HG02759 (cell line): ENCODE results near the gene FGFBP3.
"Not testable (repeated sequence)": the region's sequence is repeated elsewhere in the genome, so short reads cannot be mapped to it uniquely, and the experiment has no call there.

Experiments
- ATAC-seq: cut with Tn5 transposase; IDR thresholded peaks from one replicate; pipeline ENCODE4 v1.9.1; 2021; ENCODE audit warnings: mild to moderate bottlenecking, moderate library complexity; ENCODE audit not compliant: unreplicated experiment

FGFBP3 gene

DNA sequence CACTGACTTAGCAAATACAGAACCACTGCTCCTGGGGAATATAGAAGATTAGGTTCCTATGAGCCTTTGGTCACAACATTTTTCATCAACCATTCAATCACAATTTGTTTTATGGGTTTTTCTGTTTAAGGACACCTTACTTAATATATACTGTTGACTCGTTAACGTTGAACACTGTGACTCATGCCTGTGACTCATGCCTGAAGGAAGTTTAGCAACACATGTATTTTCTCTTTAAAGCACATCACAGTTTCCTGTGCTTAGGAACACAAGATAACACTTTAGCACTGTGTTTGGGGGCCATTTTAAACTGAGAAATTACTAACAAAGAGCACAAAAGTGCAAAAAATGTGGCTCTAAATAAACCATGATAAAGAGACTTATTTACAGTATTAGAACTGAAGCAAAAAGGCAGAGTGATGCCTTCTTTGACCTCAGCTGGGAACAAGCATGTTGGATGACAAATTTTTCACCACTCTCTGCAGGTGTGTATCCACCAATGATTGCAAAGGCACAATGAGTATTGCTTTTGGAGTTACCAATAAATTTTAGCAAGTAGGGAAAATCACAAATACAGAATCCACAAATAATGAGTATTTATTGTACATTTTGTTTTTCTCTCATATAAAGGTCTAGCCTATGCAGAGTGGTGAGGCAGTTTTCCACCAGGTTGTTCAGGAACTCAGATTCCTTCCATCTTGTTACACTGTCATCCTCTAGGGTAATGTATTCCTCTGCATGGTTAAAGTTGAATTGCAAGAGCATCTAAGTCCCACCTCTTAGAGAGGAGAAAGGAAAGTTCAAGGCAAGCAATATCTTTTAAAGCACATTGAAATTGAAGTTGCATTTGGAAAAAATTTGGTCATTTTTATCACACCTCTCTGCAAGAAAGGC, 7.3 kb downstream of the FGFBP3 start:
- no peak for ATAC-seq

GRCh38 chr10:91897421-91897820, 11.9 kb downstream of the FGFBP3 start:
- ATAC-seq: no peak

GRCh38 chr10:91896212-91896756, 13.0 kb downstream of the FGFBP3 start:
- no peak for ATAC-seq

GRCh38 chr10:91894261-91894685, 15.0 kb downstream of the FGFBP3 start:
- not testable (repeated sequence) for ATAC-seq

DNA sequence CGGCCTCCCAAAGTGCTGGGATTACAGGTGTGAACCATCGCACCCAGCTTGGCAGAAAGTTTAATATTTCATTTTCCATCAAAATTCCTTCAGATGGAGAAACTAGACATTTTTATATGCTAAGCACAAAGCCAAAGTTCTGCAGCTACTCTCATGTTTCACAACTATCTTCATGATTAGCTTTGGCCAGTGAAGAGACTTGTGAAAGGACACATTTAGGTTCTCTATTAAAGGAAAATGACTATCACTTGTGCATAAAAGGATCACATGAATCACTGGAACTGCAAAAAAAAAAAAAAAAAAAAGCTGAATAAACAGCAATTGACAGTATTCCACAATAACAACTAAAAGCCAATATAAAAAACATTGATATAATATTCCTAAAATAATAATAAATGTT, 16.2 kb downstream of the FGFBP3 start:
- ATAC-seq: no peak

GRCh38 chr10:91891125-91892001, 17.9 kb downstream of the FGFBP3 start:
- no peak for ATAC-seq

GRCh38 chr10:91887272-91888076, 21.8 kb downstream of the FGFBP3 start:
- ATAC-seq: peak; percentile 58

GRCh38 chr10:91886954-91887271, 22.4 kb downstream of the FGFBP3 start:
- no peak for ATAC-seq

- ATAC-seq: no peak
Measured at GRCh38 chr10:91885362-91886079, 23.8 kb downstream of the FGFBP3 start.

GRCh38 chr10:91884536-91884935, 24.8 kb downstream of the FGFBP3 start:
- no peak for ATAC-seq

DNA sequence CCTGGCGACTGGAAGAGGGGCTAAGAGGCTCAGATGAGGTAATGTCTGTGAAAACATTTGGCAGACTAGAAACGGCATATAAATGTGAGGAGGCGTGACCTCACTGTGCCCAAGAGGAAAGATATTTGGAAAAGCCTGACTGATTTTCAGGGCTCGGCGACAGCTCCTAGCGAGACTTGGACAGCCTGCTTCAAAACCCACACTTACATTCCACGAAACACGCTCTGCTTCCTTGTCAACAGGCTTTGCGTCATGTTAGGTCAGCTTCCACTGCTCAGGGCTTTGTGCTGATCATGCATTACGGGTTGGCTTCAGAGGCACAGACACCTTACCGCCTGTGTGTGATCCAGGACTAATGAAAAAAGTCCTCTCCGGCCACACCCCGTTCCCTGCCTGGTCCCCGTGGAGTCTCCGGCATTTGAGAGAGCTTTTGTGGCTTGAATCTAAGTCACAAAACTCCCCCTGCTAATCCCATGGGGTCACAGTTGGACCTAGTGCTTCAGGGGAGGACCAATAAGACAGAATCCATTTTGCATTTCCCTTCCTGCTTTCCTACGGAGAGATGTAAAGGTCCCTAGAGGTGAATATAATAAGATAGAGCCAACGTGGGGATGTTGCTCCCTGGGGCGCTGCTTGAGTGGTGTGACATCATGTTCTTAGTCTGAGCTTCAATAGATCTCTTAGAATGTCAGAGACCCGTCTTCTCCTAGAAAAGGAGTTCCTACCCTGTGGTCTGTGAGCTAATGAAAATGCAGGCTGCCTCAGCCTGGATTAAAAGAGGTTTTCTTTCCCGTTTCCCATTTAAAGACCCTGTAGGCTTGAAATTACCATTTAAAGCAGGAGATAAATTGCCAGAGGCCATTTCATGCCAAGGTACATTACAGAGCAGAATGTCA, 25.5 kb downstream of the FGFBP3 start:
- ATAC-seq: no peak

- ATAC-seq: no peak
Measured at GRCh38 chr10:91880310-91880709, 29.0 kb downstream of the FGFBP3 start.

DNA sequence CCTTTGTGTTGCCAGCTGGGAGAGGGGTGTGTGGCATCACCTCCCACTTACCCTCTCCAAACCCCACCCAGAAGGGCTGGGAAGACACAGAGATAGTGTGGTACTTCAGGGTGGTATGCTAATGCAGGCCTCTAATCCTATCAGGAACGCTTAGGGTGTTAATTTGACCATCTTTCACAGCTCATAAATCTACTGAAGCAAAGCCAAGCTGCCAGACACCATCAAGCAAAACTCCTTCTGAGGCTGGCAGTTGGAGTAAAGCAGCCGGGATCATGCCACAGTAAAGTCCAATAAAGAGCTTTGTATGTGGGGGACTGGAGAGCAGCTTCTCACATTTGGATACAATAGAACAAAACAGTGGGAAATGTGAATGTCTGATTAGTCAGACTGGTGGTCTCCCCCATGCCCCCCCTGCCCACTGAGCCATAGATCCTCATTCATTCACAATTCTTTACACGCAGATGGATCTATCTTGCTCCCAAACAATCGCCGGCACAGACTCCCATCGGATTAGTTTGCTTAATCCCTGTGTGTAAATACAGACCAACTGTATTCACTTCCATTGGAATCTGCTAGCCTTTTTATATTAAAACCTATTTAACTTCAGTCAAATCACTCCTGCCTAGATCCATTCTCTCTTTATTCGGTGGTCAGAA, 29.6 kb downstream of the FGFBP3 start:
- ATAC-seq: no peak

DNA sequence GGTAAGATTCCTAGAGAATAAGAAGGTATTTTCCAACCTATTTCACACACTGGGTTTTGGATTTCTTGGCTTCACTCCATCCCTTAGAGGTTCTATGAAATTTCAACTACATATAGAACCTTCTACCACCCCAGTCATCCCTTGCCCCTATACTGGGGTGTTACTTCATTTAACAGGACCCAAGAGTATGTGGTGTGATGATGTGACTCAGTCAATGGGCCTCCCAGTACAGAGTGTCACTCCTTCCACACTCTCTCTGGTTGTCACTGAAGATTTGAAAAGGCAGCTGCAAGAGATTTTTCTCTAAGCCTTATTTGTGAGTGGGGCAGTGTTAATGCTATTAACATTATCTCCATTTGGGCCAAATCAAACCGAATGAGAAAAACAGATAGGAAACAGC, 33.5 kb downstream of the FGFBP3 start:
- no peak for ATAC-seq

DNA sequence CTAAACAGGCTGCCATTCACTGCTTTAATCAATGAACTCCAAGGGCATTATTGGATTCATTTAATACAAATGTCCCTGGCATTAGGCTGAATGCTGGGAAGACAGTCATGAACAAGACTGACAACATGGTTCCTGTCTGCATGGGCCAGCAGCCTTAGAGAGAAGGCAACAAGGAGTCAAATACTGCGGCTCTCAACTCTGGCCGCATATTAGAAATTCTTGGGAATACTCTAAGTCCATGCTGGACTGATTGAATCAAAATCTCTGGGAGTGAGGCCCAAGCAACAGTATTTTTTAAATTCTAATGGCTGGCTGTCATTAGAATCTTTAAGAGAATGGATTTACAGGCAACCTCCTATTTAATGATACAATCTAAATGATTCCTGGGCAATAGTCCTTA, 34.1 kb downstream of the FGFBP3 start:
- ATAC-seq: no peak

- no peak for ATAC-seq
Measured at GRCh38 chr10:91865562-91866081, 43.7 kb downstream of the FGFBP3 start.

DNA sequence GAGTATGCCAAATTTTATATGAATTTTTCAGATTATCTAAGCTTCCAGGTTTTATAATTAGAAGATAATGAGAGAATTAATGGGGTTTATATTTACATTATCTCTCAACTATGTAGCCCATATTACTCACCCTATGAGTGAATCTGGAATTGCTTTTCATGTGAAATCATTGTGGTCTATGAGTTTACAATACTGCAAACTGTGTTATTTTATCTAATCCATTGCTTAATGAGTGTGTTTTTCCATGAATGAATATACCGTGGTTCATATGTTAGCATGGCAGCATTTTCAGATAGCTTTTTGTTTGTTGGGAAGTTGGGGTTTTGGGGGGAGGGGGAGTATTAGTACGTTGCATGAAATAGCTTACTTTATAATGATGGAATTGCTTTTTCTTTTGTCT, 44.5 kb downstream of the FGFBP3 start:
- ATAC-seq: no peak

GRCh38 chr10:91864099-91864498, 45.2 kb downstream of the FGFBP3 start:
- no peak for ATAC-seq
